Amygdala (tissue), 56 donors: Measurements from ENCODE around the gene TPRA1.
A peak's percentile ranks its signal among the peaks of the same experiment; 100 is the strongest.

Experiments
- DNase-seq, 56 donors: peaks; one replicate each; lab custom pipeline; 2025; lab: John Stamatoyannopoulos, UW

TPRA1 gene

DNA sequence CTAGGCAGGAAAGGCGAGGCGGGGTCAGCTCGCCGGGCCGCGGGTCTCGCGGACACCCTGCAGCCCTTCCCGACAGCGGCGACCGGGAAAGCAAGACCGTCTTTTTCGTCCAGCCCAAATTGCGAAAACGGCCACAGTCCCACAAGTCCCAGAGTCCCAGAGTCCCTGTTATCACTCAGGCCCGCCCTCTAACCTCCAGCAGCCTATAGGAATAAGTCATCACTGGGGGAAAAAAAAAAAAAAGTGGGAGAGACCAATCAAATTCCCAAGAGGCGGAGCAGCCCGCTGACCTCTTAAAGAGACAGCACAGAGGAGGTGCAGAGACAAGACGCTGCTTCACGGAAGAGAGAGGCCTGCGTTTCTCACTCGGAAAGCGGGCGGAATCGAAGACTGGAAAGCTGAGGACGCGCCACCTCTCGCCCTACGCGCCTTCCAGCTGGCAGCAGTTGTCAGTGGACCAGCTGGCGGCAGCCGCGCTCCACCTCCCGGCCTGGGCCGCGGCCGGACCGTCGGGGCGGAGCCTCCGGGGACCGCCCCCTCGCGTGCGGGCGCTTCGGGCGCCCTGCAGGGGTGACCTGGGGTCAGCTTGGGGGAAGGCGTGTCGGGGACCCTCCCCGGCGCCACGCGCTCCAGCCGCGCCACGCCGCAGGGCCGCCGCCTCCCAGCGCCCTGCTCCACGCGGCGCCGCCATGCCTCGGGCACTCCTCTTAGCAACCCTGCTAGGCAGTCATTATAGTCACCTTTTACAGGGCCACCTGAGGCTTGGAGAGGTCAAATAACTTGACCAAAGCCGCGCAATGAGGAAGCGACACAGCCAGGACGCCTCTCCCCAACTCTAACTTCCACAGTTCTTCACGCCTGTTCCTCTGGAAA is at the start of gene TPRA1:
Gene TPRA1 (minus strand): TSS at position 141 of the 873 bp plus-strand sequence. CDS start 10,587 bp downstream, outside the sequence.
- peak; percentile 21 to 99 (median 88) for DNase-seq

DNA sequence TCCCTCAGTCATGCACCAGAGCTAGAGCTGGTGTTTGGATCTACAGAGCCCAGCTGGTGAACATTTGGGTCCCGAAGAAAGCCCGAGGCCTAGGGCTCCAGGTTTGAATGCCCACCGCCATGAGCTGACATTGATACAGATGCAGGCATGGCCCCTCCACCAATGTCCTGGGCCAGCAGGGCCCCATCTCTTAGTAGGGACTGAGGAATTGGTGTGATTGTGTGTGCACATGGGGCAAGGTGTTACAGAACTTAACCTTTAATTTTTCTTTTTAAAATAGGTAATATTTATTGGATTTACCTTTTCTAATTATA is 49.5 kb upstream of the TPRA1 start:
- no peak for DNase-seq

DNA sequence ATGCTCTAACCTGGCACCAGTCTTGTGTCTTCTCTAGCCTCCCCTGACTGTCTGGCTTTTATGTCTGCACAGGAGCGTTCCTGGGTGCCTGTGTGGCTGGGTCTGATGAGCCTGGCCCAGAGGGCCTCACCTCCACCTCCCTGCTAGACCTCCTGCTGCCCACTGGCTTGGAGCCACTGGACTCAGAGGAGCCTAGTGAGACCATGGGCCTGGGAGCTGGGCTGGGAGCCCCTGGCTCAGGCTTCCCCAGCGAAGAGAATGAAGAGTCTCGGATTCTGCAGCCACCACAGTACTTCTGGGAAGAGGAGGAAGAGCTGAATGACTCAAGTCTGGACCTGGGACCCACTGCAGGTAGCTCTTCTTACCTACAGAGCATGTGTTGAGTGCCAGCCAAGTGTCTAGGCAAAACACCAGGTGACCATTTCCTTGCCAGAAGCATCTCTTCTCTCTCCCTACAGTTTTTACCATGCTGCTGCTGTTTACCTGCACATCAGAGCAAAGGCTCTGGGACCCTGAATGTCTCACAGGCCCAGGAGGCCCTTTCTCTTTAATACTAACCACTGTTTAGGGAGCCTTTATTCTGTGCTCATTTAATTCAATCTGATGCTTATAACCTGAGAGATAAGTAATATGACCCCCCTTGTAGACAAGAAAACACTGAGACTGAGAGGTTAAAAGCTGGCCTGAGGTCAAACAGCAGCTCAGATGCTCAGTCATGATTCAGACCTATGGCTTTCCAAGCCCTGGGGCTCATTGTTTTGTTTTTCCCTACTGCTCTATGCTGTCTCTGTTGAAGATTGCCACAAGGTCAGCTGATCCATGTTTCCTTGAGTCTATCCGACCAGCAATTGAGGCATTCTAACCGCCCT is 48.9 kb upstream of the TPRA1 start:
- DNase-seq = no peak

DNA sequence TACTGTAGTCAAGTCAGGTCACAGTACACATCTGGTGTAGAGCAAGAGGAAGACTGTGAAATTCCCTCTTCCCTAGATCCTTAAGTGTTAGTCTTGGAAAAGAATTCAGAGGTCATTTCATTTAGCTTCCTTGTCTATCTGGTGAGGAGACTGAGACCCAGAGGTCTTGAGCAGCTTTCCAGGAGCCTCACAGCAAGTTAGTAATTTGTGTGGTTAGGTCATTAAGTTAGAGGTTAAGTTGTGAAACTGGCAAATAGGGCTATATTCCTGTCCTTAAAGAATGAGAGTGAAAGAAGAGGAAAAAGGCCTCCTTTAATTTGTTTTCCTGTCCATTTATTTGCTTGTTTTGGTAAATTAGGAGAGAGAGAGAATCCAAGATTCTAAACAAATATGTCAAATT is 47.4 kb upstream of the TPRA1 start:
- DNase-seq = no peak

DNA sequence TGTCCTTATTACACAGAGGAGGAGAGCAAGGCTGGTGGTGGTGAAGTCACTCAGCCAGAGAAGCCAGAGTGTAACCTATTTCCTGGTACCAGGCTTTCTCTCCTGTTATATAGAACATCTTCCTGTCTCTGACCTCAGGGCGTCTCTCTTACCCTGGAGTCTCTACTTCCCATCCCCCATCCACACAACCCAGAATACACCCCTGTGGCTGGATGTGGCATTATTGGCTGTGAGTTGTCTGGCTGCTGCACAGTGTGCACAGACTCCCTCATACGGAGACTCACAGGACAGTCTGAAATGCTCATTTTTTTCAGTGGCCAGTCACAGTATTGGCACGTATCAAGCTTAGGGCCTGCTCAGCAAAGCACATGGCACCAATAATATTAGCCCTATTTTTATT is 47.0 kb upstream of the TPRA1 start:
- no peak for DNase-seq

DNA sequence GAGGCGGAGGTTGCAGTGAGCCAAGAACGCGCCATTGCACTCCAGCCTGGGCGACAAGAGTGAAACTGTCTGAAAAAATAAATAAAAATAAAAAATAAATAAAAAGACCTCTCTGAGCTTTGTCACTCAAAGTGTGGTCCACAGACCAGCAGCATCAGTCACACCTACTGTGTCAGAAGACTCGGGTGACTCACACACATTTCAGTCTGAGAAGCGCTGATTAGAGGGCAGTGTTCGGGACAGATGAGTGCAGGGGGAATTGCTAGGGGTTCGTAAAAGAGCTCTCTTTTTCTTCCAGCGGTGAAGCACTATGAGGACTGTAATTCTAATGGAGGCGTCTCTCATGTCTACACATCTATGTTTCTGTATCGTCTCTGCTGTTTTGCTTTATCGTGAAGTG is 44.1 kb upstream of the TPRA1 start:
- no peak for DNase-seq

DNA sequence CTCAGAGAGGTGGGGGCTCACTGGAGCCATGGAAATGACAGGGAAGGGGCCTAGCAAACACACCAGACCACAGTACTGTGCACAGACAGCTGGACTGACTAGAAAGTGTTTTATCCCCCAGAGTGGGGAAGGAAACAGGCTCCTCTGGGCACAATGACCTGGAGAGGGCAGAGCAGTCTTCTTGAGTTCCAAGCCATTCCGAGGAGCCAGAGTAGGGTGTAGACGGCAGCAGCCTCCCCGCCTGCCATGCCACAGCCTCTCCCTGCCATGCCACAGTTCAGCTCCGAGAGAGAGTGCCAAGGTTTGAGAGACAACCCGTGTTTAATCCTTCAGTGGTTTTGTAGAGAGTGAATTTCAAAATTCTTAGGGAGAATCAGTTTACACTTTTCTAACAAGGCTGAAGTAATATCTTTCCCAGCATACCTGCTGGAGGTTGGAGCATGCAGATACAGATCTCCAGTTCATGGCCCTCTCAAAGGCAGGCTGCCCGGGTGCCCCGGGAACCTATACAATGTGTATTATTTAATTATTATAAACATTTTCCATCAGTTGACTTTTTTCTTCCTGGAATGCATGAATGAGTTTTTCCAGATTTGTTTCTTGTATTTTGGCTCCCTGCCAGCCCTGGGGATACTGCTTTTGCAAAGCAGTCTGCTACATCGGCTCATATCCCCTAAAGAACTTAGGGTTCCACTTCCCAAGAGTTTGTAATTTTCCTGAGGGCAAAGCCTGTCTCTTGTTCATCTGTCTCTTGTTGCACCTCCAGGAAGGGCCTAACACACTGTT is 41.7 kb upstream of the TPRA1 start:
- DNase-seq = no peak

DNA sequence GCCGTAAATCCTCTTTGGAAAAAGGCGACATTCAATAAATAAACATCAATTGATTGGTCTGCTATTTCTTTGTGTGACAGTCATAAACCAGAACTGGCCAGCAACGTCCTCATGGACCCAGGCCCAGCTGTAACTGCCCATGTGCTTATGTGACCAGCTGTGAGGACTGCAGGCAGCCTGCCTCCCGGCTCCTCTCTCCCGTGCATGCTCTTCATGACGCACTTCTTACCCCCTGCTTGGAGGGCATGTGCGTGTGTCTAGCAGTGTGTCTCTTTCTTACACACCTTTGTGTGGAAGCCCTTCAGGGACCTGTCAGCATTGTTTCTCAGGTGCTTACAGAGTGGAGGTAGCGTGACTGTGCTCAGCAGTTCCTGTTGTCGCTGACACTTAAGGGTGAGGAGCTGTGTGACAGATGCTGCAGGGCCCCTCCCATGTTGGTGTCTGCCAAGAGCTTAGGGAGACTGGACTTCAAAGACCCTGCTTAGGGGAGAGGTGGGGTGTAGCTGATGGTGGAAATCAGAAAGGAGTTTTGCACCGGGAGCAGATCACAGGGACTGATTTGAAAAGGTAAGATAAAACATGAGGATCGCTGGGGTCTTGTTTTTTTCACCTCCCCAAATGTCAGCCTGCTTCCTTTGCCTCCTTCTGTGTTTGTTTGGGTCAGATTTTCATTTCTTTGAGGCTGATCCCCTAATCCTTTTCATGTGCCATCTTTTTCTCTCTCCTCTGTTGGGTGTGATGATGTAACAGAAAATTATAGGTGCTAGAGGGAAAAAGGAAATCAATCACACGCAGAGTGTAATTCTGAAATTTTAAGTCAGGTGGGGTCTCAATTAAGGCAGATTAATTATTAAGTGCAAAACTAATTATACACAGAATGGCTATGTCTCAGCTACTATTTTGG is 40.5 kb upstream of the TPRA1 start:
- no peak for DNase-seq

DNA sequence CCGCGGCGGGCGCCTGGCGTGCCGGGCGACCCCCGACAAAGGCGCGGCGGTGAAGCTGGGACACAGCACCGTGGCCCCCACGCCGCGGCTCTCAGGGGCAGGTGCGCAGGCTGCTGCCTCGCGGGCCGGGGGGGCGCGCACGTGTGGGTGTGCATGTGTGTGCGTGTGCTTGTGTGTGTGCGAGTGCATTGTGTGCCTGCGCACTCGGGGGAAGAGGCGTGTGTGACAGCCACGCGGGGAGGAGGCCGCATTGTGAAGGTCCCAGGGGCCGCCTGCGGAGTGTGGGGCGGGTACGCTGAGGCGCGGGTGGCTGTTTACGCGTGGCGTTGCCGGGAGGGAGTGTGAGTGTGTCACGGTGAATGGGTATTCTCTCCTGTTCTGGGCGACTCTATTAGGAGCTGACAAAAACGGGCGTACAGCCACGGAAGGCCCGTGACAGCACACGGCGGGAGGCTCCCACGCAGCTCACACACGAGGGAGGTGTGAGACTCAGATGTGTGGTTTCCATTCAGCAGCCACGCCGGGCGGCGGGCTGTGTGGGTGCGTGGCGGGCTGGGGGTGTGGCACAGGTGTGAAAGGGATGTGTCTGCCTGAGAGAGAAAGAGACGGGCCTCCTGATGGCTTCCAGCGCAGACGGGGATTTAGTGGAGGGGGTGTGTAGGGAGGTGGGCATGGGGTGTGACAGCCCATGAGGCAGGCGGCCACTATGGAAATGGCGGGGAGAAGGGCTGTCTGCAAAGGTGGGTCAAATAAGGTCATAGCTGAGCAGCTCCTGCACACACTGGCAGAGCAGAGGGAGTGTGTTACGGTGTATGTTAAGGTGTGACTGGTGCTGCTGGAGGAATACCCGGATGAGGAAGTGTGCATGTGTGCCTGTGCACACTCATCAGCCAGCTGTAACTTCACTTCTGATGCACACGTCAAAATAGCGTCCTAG is 39.2 kb upstream of the TPRA1 start:
- peak in 18 of 56 donors; percentile 5 to 59 (median 28) for DNase-seq

DNA sequence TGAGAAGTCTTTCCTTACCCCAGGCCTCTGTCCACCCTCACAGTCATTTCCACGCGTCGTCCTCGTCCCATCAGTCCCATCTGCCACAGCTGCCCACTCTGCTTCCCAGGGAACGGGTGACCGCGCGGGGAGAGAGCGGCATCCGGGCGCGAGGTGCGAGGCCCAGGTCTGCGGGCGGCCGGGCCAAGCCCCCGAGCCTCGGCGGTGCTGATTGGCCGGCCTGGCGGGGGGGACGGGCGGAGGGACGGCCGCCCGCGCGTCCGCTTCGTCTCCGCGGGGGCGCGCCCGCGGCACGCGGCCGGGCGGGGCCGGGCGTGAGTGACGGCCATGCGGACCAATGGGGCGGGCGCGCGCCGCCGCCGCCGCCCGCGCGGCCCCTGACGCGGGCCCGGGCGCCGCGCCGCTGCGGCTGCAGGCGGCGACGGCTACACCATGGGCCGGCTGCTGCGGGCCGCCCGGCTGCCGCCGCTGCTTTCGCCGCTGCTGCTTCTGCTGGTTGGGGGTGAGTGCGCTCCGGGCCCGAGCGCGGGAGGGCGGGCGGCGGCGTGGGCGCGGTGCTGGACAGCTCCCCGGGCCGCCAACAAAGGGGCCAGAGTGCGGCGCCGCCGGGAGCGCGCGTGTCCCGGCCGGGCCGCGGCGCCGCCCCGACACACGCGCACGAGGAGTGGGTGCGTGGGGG is 38.4 kb upstream of the TPRA1 start, which contains the start of gene PODXL2:
Gene PODXL2 (plus strand): TSS at position 398 of the 679 bp plus-strand sequence. CDS start 35 bp downstream, at position 433.
- DNase-seq = peak in 32 of 56 donors; percentile 10 to 67 (median 36)

DNA sequence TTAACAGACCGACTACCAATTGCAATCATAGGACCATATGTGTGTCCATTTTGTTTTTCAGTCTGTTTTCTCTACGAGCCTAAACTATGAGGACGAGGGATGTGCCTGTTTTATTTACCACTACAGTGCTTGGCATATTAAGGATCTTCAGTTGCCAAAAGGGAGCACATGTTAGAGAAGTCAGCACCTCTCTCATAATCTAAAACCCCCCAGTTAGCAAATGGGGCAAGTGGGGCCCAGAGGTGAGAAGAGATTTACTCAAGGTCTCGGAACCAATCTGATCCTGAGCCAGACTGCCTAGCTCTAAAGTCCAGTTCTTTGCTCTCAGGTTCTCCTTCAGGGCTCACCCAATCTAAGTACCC is 37.9 kb upstream of the TPRA1 start:
- no peak for DNase-seq

DNA sequence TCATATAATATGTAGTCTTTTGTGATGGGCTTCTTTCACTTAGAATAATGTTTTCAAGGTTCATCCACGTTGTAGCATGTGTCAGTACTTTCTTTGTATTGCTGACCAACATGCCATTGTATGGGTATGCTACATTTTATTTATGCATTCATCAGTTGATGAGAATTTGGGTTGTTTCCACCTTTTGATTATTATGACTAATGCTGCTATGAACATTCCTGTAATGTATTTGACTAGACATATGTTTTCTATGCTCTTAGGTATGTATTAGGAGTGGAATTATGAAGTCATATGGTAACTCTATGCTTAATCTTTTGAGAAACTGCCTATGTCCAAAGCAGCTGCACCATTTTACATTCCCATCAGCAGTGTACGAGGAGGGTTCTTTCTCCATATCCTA is 35.3 kb upstream of the TPRA1 start:
- DNase-seq = no peak

DNA sequence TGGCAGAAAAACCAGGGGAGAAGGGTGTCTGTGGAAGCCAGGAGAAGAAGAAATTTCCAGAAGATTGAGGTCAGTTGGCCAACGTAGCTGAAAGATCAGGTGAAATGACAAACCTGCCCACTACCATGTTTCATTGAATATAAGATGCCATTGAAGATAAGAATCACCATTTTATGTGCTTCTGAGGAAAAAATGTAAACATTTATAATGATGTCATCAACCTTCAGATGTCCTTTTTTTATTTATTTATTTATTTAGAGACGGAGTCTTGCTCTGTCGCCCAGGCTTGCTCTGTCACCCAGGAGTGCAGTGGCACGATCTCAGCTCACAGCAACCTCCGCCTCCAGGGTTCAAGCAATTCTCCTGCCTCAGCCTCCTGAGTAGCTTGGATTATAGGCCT is 33.5 kb upstream of the TPRA1 start:
- no peak for DNase-seq

DNA sequence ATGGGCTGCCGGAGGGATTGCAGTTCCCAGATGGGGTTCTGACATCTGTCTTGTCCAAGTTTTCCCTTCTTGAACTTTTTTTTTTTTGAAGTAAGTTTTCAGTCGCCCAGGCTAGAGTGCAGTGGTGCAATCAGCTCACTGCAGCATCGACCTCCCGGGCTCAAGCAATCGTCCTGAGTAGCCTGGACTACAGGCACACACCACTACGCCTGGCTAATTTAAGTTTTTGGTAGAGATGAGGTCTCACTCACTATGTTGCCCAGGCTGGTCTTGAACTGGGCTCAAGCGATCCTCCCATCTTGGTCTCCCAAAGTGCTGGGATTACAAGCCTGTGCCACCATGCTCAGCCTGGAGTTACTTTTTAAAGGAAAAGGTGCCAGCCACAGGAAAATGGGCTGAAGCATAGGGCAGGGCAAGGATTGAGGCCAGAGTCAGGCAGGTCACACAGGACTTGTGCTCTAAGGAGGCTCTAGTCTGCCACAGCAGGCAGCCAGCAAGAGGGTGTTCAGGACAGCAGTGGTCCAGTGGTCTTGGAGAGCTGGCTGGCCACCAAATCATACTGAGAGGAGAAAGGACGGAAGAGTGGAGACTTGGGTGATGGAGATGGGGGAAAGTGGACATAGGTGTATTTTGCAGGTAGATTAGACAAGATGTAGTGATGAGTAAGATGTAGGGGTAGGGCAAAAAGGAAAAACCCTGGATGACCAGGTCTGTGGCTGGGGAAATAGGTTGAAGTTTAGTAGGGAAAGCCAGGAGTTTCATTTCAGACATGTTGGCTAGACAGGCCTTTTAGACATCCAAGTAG is 32.4 kb upstream of the TPRA1 start:
- DNase-seq = no peak

DNA sequence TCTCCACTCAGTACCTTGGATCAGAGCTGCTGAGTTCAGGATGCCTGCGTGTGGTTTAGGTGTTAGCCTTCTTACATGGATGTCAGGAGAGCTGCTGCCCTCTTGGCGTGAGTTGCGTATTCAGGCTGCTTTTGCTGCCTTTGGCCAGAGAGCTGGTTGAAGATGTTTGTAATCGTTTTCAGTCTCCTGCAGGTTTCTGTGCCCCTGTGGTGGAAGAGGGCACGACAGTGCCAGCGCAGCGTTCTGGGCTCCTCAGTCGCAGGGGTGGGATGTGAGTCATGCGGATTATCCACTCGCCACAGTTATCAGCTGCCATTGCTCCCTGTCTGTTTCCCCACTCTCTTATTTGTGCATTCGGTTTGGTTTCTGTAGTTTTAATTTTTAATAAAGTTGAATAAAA is 31.5 kb upstream of the TPRA1 start:
- DNase-seq = no peak

DNA sequence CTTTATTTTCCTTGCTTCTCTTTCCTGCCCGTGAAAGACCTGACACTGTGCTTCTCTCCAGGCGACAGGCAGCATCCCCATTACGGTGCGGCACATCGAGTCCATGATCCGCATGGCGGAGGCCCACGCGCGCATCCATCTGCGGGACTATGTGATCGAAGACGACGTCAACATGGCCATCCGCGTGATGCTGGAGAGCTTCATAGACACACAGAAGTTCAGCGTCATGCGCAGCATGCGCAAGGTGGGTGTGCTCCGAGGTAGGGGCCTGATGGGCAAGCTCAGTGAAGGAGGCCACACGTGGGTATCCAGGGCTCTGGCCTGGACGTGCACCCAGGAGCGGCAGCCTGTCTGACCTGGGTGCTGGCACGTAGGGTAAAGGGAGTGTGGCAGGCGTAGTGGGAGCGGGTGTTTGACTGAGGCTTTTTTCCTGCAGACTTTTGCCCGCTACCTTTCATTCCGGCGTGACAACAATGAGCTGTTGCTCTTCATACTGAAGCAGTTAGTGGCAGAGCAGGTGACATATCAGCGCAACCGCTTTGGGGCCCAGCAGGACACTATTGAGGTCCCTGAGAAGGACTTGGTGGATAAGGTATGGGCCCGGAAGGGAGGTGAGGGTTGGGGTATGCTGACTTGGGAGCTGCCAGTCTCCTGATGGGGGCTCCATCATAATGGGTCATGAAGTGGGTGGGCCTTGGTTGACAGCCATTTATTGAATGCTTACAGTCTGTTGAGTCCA is 30.3 kb upstream of the TPRA1 start:
- no peak for DNase-seq

DNA sequence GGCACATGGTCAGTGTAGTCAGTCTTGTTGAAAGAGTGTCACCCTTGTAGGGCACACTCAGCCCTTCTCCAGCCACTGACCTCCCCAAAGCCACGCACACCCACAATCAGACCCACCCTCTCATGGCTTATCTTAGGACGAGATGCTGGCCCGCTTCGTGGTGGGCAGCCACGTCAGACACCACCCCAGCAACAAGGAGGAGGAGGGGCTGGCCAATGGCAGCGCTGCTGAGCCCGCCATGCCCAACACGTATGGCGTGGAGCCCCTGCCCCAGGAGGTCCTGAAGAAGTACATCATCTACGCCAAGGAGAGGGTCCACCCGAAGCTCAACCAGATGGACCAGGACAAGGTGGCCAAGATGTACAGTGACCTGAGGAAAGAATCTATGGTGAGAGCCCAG is 28.4 kb upstream of the TPRA1 start:
- no peak for DNase-seq
